ENCODE data around the gene AAK1.

Gene AAK1

GRCh38 chr2:69495861-69496260, 147.7 kb downstream of the AAK1 start:
- H3K27ac ChIP-seq (ENCODE audit: poor library complexity, severe bottlenecking): no peak overlapping the region
- ATAC-seq (ENCODE audit: low read depth): no peak
- H3K4me1 ChIP-seq (ENCODE audit: insufficient read depth, poor library complexity, severe bottlenecking): no peaks in the 10 kb centered on the region
- H3K27me3 ChIP-seq (ENCODE audit: insufficient read depth, poor library complexity, severe bottlenecking): no peaks in the 10 kb centered on the region
- no peak for DNase-seq (ENCODE audit: low spot score)
- H3K36me3 ChIP-seq (ENCODE audit: low read depth): no peaks in the 10 kb centered on the region; the same call in 1 of the 2 replicates
- H3K4me3 ChIP-seq (ENCODE audit: severe bottlenecking): no peak overlapping the region
- no peaks in the 10 kb centered on the region for H3K9me3 ChIP-seq (ENCODE audit: severe bottlenecking)
- no peak for TF ChIP-seq CTCF (IDR thresholded peaks at IDR 0.05; ENCODE audit: poor library complexity, severe bottlenecking)

- H3K4me3 ChIP-seq (ENCODE audit: severe bottlenecking): no peak overlapping the region
- DNase-seq (ENCODE audit: low spot score) (no peak), ATAC-seq (ENCODE audit: low read depth) (no peak)
- no peaks in the 10 kb centered on the region for H3K9me3 ChIP-seq (ENCODE audit: severe bottlenecking)
- H3K36me3 ChIP-seq (ENCODE audit: low read depth): no peaks in the 10 kb centered on the region
- no peak overlapping the region for H3K27ac ChIP-seq (ENCODE audit: poor library complexity, severe bottlenecking)
- H3K4me1 ChIP-seq (ENCODE audit: insufficient read depth, poor library complexity, severe bottlenecking): no peaks in the 10 kb centered on the region
- TF ChIP-seq CTCF (IDR thresholded peaks at IDR 0.05; ENCODE audit: poor library complexity, severe bottlenecking): no peak
- H3K27me3 ChIP-seq (ENCODE audit: insufficient read depth, poor library complexity, severe bottlenecking): no peaks in the 10 kb centered on the region
These were observed 148.5 kb downstream of the AAK1 start for GRCh38 chr2:69495008-69495407.

GRCh38 chr2:69494126-69494525, 149.4 kb downstream of the AAK1 start:
- no peaks in the 10 kb centered on the region for H3K9me3 ChIP-seq (ENCODE audit: severe bottlenecking)
- H3K4me1 ChIP-seq (ENCODE audit: insufficient read depth, poor library complexity, severe bottlenecking): no peaks in the 10 kb centered on the region
- H3K36me3 ChIP-seq (ENCODE audit: low read depth): no peaks in the 10 kb centered on the region
- H3K27me3 ChIP-seq (ENCODE audit: insufficient read depth, poor library complexity, severe bottlenecking): no peaks in the 10 kb centered on the region
- DNase-seq (ENCODE audit: low spot score): no peak
- no peak overlapping the region for H3K4me3 ChIP-seq (ENCODE audit: severe bottlenecking)
- ATAC-seq (ENCODE audit: low read depth): no peak
- no peak for TF ChIP-seq CTCF (IDR thresholded peaks at IDR 0.05; ENCODE audit: poor library complexity, severe bottlenecking)
- no peak overlapping the region for H3K27ac ChIP-seq (ENCODE audit: poor library complexity, severe bottlenecking)

- no peak overlapping the region for H3K27ac ChIP-seq (ENCODE audit: poor library complexity, severe bottlenecking)
- no peaks in the 10 kb centered on the region for H3K36me3 ChIP-seq (ENCODE audit: low read depth)
- no peaks in the 10 kb centered on the region for H3K4me1 ChIP-seq (ENCODE audit: insufficient read depth, poor library complexity, severe bottlenecking)
- H3K9me3 ChIP-seq (ENCODE audit: severe bottlenecking): no peaks in the 10 kb centered on the region
- TF ChIP-seq CTCF (IDR thresholded peaks at IDR 0.05; ENCODE audit: poor library complexity, severe bottlenecking): no peak
- no peaks in the 10 kb centered on the region for H3K27me3 ChIP-seq (ENCODE audit: insufficient read depth, poor library complexity, severe bottlenecking)
- DNase-seq (ENCODE audit: low spot score): no peak
- H3K4me3 ChIP-seq (ENCODE audit: severe bottlenecking): no peak overlapping the region
- 0 out of 3 replicates have a peak, but pooled peaks have one; percentile 23 for ATAC-seq (ENCODE audit: low read depth)
These were observed 150.3 kb downstream of the AAK1 start for GRCh38 chr2:69493268-69493667.

GRCh38 chr2:69491864-69492263, 151.7 kb downstream of the AAK1 start:
- H3K36me3 ChIP-seq (ENCODE audit: low read depth): no peaks in the 10 kb centered on the region
- ATAC-seq (ENCODE audit: low read depth): no peak
- no peaks in the 10 kb centered on the region for H3K4me1 ChIP-seq (ENCODE audit: insufficient read depth, poor library complexity, severe bottlenecking)
- H3K4me3 ChIP-seq (ENCODE audit: severe bottlenecking): no peak overlapping the region
- H3K27me3 ChIP-seq (ENCODE audit: insufficient read depth, poor library complexity, severe bottlenecking): no peaks in the 10 kb centered on the region
- no peak for TF ChIP-seq CTCF (IDR thresholded peaks at IDR 0.05; ENCODE audit: poor library complexity, severe bottlenecking)
- DNase-seq (ENCODE audit: low spot score): no peak
- H3K9me3 ChIP-seq (ENCODE audit: severe bottlenecking): no peaks in the 10 kb centered on the region
- H3K27ac ChIP-seq (ENCODE audit: poor library complexity, severe bottlenecking): no peak overlapping the region

Measured in RWPE2 (cell line).